ENCODE measurements around the gene SPRY1. TPM values are rescaled to one million over a fixed set of nuclear protein-coding genes. Genes with fewer than 3 reads are reported as not detected.

Gene SPRY1
- total RNA-seq, 1 experiment from 2014 or later = 4.8 TPM

- intact Hi-C loops (cut with micrococcal nuclease) = loop anchor here (5.0 to 10.0 kb wide), 2 partner anchors 721 to 869 kb away; no protein-coding TSS in a partner anchor
- no peak for TF ChIP-seq EZH2phosphoT487 (IDR thresholded peaks at IDR 0.05; ENCODE audit: borderline replicate concordance)
- no peak for TF ChIP-seq ZFX (IDR thresholded peaks at IDR 0.05)
- no peak for TF ChIP-seq EZH2 (IDR thresholded peaks at IDR 0.05)
- TF ChIP-seq FOSL1 (IDR thresholded peaks at IDR 0.05; ENCODE audit: low read depth) = no peak
- TF ChIP-seq ZNF274 (IDR thresholded peaks at IDR 0.05; ENCODE audit: low read depth, low read length) = no peak
- TF ChIP-seq EGR1 (IDR thresholded peaks at IDR 0.05; ENCODE audit: low read depth) = no peak
Observed at GRCh38 chr4:123393721-123394120, 2.9 kb upstream of the SPRY1 start.

GRCh38 chr4:123397144-123398065 is 810 bp downstream of the SPRY1 start:
- Histone ChIP-seq H3K9me3 (ENCODE audit: control insufficient read depth in 1 of 2, insufficient read depth in 1 of 2, low read depth in 1 of 2, low read length in 2 of 2) (no peaks in the 10 kb centered on the region), H3K36me3 (ENCODE audit: control insufficient read depth in 1 of 2, insufficient read depth in 2 of 2, low read length in 2 of 2) (peaks cover 3 to 5% of the 10 kb centered on the region in 2 experiments; a peak in 2 of 4 replicates), H3K79me2 (ENCODE audit: insufficient read depth, low read length) (peaks cover 3% of the 10 kb centered on the region; the same call in 1 of the 2 replicates), H3K9me2 (ENCODE audit: insufficient read depth) (no peaks in the 10 kb centered on the region; the same call in 1 of the 2 replicates), H3K27ac (ENCODE audit: low read depth, low read length) (peak overlapping the region; percentile 50), H2AFZ (ENCODE audit: low read depth, low read length, poor library complexity, severe bottlenecking) (peak overlapping the region; percentile 92), H3K4me3 (replicated peaks in 1 of 2; ENCODE audit: low read depth in 1 of 2, low read length in 2 of 2) (peak overlapping the region; percentile 60 to 74), H3K27me3 (ENCODE audit: insufficient read depth, low read length) (no peaks in the 10 kb centered on the region), H3K4me2 (ENCODE audit: low read length) (peak overlapping the region; percentile 100), H4K20me1 (ENCODE audit: insufficient read depth) (no peaks in the 10 kb centered on the region), H3K4me1 (ENCODE audit: control insufficient read depth in 1 of 2, insufficient read depth in 2 of 2, low read length in 2 of 2) (peaks cover 3 to 30% of the 10 kb centered on the region in 2 experiments; a peak in 3 of 4 replicates), H3K9ac (ENCODE audit: low read length) (peak overlapping the region; percentile 63)
- peak; percentile 47 for DNase-seq (ENCODE audit: low read depth, low spot score)
- CTCF ChIA-PET = interaction anchor here (1.0 to 2.4 kb wide), 3 partner anchors 111 to 270 kb away, joined by 3 to 6 read pairs (median 3); no protein-coding TSS in a partner anchor
- RAD21 ChIA-PET (ENCODE audit: low non-redundant PET in 1 of 2, low total read pairs in 2 of 2, uncharacterized antibody in 2 of 2, unreplicated experiment in 2 of 2) = no interaction called here
- intact Hi-C loops (cut with micrococcal nuclease) = loop anchor here (2.0 to 10.0 kb wide), 3 partner anchors 111 to 717 kb away; no protein-coding TSS in a partner anchor
- POLR2A ChIA-PET = no interaction called here
- BruUV-seq (replicated peaks) = no TSS peak
- ATAC-seq = peak; percentile 31
- TF ChIP-seq ZFX (IDR thresholded peaks at IDR 0.05) = no peak
- peak; percentile 52 for TF ChIP-seq TCF7L2 (IDR thresholded peaks at IDR 0.05; ENCODE audit: borderline replicate concordance, extremely low read depth, insufficient read depth, insufficient read length)
- TF ChIP-seq MAX (IDR thresholded peaks at IDR 0.05) = peak; percentile 96
- TF ChIP-seq POLR2AphosphoS5 (IDR thresholded peaks at IDR 0.05; ENCODE audit: low read depth, low read length) = peak; percentile 31; the same call in 1 of the 2 replicates

More at GRCh38 chr4:123393721-123394120, 2.9 kb upstream of the SPRY1 start:
- ChIA-PET POLR2A (no interaction called here), CTCF (interaction anchor here (0.8 kb wide), 1 partner anchor 268 kb away, joined by 3 read pairs; no protein-coding TSS in a partner anchor), RAD21 (ENCODE audit: low non-redundant PET in 1 of 2, low total read pairs in 2 of 2, uncharacterized antibody in 2 of 2, unreplicated experiment in 2 of 2) (no interaction called here)
- no peak overlapping the region for H3K27ac ChIP-seq (ENCODE audit: low read depth, low read length)
- H4K20me1 ChIP-seq (ENCODE audit: insufficient read depth) = no peaks in the 10 kb centered on the region
- H3K9me3 ChIP-seq (ENCODE audit: control insufficient read depth in 1 of 2, insufficient read depth in 1 of 2, low read depth in 1 of 2, low read length in 2 of 2) = no peaks in the 10 kb centered on the region
- no peak for DNase-seq (ENCODE audit: low read depth, low spot score)
- no peaks in the 10 kb centered on the region; the same call in 1 of the 2 replicates for H3K9me2 ChIP-seq (ENCODE audit: insufficient read depth)
- H2AFZ ChIP-seq (ENCODE audit: low read depth, low read length, poor library complexity, severe bottlenecking) = peak overlapping the region; percentile 28
- H3K4me1 ChIP-seq (ENCODE audit: control insufficient read depth in 1 of 2, insufficient read depth in 2 of 2, low read length in 2 of 2) = peaks cover 0 to 21% of the 10 kb centered on the region in 2 experiments; a peak in 2 of 4 replicates
- no peak for ATAC-seq
- H3K27me3 ChIP-seq (ENCODE audit: insufficient read depth, low read length) = no peaks in the 10 kb centered on the region
- no peak overlapping the region for H3K9ac ChIP-seq (ENCODE audit: low read length)
- no peaks in the 10 kb centered on the region for H3K36me3 ChIP-seq (ENCODE audit: control insufficient read depth in 1 of 2, insufficient read depth in 2 of 2, low read length in 2 of 2)
- no TSS peak for BruUV-seq (replicated peaks)
- no peak overlapping the region for H3K4me2 ChIP-seq (ENCODE audit: low read length)
- H3K79me2 ChIP-seq (ENCODE audit: insufficient read depth, low read length) = no peaks in the 10 kb centered on the region
- H3K4me3 ChIP-seq (replicated peaks in 1 of 2; ENCODE audit: low read depth in 1 of 2, low read length in 2 of 2) = no peak overlapping the region
